ENCODE results near the gene ITIH1.

Gene ITIH1

GRCh38 chr3:52835766-52836470, 58.5 kb downstream of the ITIH1 start:
- no peak overlapping the region for H3K4me3 ChIP-seq (ENCODE audit: low read depth, low read length)
- TF ChIP-seq CTCF (IDR thresholded peaks at IDR 0.05; ENCODE audit: borderline replicate concordance, insufficient read depth, low read depth, low read length) = no peak

GRCh38 chr3:52836471-52836845, 59.1 kb downstream of the ITIH1 start:
- no peak overlapping the region for H3K4me3 ChIP-seq (ENCODE audit: low read depth, low read length)
- TF ChIP-seq CTCF (IDR thresholded peaks at IDR 0.05; ENCODE audit: borderline replicate concordance, insufficient read depth, low read depth, low read length) = no peak

- no peak for TF ChIP-seq CTCF (IDR thresholded peaks at IDR 0.05; ENCODE audit: borderline replicate concordance, insufficient read depth, low read depth, low read length)
- H3K4me3 ChIP-seq (ENCODE audit: low read depth, low read length) = no peak overlapping the region
Observed at GRCh38 chr3:52836986-52837385, 59.6 kb downstream of the ITIH1 start.

- H3K4me3 ChIP-seq (ENCODE audit: low read depth, low read length) = no peak overlapping the region
- TF ChIP-seq CTCF (IDR thresholded peaks at IDR 0.05; ENCODE audit: borderline replicate concordance, insufficient read depth, low read depth, low read length) = no peak
Observed at GRCh38 chr3:52838561-52839267, 61.3 kb downstream of the ITIH1 start.

GRCh38 chr3:52839268-52839575, 61.8 kb downstream of the ITIH1 start:
- TF ChIP-seq CTCF (IDR thresholded peaks at IDR 0.05; ENCODE audit: borderline replicate concordance, insufficient read depth, low read depth, low read length) = no peak
- H3K4me3 ChIP-seq (ENCODE audit: low read depth, low read length) = no peak overlapping the region

GRCh38 chr3:52839892-52840545, 62.6 kb downstream of the ITIH1 start:
- no peak overlapping the region for H3K4me3 ChIP-seq (ENCODE audit: low read depth, low read length)
- no peak for TF ChIP-seq CTCF (IDR thresholded peaks at IDR 0.05; ENCODE audit: borderline replicate concordance, insufficient read depth, low read depth, low read length)
